Gastrocnemius medialis (tissue), 4 donors: Measurements from ENCODE around the gene EFCAB9. TPM values are rescaled to one million over a fixed set of nuclear protein-coding genes. Genes with fewer than 3 reads are reported as not detected.

Source experiments
- ATAC-seq, 2 donors: fragments of 150-250 bp; one replicate each; pipeline ENCODE4 v1.9.1; 2016
- DNase-seq, 2 donors: peaks; one replicate each; pipeline ENCODE4 v3.0.0-alpha.2; 2019
- H3K27ac ChIP-seq, 4 donors: fragments of 200-600 bp; sonication (generic); 1 replicate in 1 of 4; 2 replicates in 3 of 4; pipeline ENCODE4 v1.5.1; 2016 to 2018; ENCODE audit warnings: mild to moderate bottlenecking in 2 of 4, moderate library complexity in 1 of 4
- H3K27me3 ChIP-seq, 3 donors: fragments of 200-600 bp; sonication (generic) in 2 of 3; 1 replicate in 1 of 3; 2 replicates in 2 of 3; pipeline versions ENCODE4 v1.5.1 to v1.6.0; 2016 to 2019; ENCODE audit warnings: mild to moderate bottlenecking in 1 of 3, moderate library complexity in 1 of 3
- H3K36me3 ChIP-seq, 2 donors: fragments of 200-600 bp; sonication (generic) in 1 of 2; one replicate each; pipeline ENCODE4 v1.5.1; 2017 to 2018
- H3K4me1 ChIP-seq, 2 donors: fragments of 200-600 bp; sonication (generic) in 1 of 2; one replicate each; pipeline ENCODE4 v1.5.1; 2016 to 2017; ENCODE audit warnings: mild to moderate bottlenecking in 2 of 2
- H3K4me3 ChIP-seq, 4 donors: fragments of 200-600 bp; sonication (generic) in 3 of 4; 1 replicate in 1 of 4; 2 replicates in 3 of 4; pipeline ENCODE4 v1.5.1; 2016 to 2019; ENCODE audit warnings: mild to moderate bottlenecking in 2 of 4
- H3K9me3 ChIP-seq, 3 donors: fragments of 200-600 bp; sonication (generic) in 2 of 3; 1 replicate in 1 of 3; 2 replicates in 2 of 3; pipeline ENCODE4 v1.5.1; 2016 to 2019
- POLR2A ChIP-seq, 2 donors: fragments of 450-650 bp; IDR thresholded peaks; one replicate each; pipeline ENCODE4 v1.6.1; 2017; ENCODE audit warnings: antibody characterized with exemption in 2 of 2, mild to moderate bottlenecking in 2 of 2, moderate library complexity in 2 of 2
- in situ Hi-C, 4 donors: fragments of 200-750 bp; cut with MboI; loops; one replicate each; pipeline versions ENCODE4 v1.15.0 to v1.8.0; 2017; ENCODE audit warnings: low sequenced_read_pairs in 4 of 4
- intact Hi-C: fragments of 100-400 bp; cut with DNase I; formaldehyde crosslinking; loops from one replicate; pipeline ENCODE4 v1.15.1; 2023; ENCODE audit warnings: low total_unique reads
- total RNA-seq, 4 donors: library from RNA; depleted of rRNA; stranded (reverse); fragments of >200 nt; gene quantifications; one replicate each; pipeline versions ENCODE4 v1.1.0 to v1.2.3, GENCODE V29; 2016
- TF ChIP-seq, protein P1 (sequence below), 5 experiments: fragments of 450-650 bp in 3 of 5; fragments of 200-600 bp in 2 of 5; sonication (generic) in 2 of 5; IDR thresholded peaks in 4 of 5; conservative IDR thresholded peaks in 1 of 5; 1 replicate in 4 of 5; 2 replicates in 1 of 5; pipeline ENCODE4 v1.5.1; 2016 to 2019; ENCODE audit warnings: antibody characterized with exemption in 5 of 5, mild to moderate bottlenecking in 3 of 5, moderate library complexity in 3 of 5

Gene EFCAB9
- not detected for total RNA-seq

DNA sequence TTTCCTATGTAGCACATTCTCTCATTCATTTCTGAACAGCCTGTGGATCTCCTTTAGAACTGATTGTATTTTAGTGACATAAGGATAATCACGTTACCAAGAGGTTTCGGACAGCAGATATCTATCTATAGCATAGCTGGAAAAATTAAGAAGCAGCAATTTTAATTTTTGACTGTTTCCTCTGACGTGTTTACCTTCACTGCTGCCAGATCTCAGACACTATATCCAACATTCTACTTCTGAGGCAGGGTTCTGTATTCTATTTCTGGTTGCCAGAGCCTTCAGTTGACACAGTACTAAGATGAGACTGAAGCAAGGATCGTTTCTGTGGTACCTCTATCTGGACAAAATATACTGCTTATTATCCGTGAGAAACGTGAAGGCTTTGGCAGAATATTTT is at the start of gene EFCAB9:
TSS of gene EFCAB9 (plus strand) at position 301 of the 400 bp plus-strand sequence. CDS start at position 302, 1 bp downstream.
- no peak for TF ChIP-seq POLR2A (IDR thresholded peaks at IDR 0.05)
- TF ChIP-seq, protein P1, sequence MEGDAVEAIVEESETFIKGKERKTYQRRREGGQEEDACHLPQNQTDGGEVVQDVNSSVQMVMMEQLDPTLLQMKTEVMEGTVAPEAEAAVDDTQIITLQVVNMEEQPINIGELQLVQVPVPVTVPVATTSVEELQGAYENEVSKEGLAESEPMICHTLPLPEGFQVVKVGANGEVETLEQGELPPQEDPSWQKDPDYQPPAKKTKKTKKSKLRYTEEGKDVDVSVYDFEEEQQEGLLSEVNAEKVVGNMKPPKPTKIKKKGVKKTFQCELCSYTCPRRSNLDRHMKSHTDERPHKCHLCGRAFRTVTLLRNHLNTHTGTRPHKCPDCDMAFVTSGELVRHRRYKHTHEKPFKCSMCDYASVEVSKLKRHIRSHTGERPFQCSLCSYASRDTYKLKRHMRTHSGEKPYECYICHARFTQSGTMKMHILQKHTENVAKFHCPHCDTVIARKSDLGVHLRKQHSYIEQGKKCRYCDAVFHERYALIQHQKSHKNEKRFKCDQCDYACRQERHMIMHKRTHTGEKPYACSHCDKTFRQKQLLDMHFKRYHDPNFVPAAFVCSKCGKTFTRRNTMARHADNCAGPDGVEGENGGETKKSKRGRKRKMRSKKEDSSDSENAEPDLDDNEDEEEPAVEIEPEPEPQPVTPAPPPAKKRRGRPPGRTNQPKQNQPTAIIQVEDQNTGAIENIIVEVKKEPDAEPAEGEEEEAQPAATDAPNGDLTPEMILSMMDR (IDR thresholded peaks at IDR 0.05 in 4 of 5, conservative IDR thresholded peaks at IDR 0.05 in 1 of 5): no peak
- Histone ChIP-seq H3K36me3 (no peaks in the 10 kb centered on the region), H3K4me1 (peaks cover 0 to under 1% of the 10 kb centered on the region in 2 donors), H3K27me3 (no peaks in the 10 kb centered on the region), H3K4me3 (no peak within 1 kb of the TSS), H3K27ac (no peak within 1 kb of the TSS), H3K9me3 (no peaks in the 10 kb centered on the region)
- intact Hi-C loops (no loop called here), in situ Hi-C loops (loop anchor here in 3 of 4 donors (5.0 to 25.0 kb wide), 5 partner anchors 82 to 101 kb away; partner anchors contain the start of gene UBTD2 (in 1 of the 3))
- ATAC-seq: no peak
- no peak for DNase-seq

DNA sequence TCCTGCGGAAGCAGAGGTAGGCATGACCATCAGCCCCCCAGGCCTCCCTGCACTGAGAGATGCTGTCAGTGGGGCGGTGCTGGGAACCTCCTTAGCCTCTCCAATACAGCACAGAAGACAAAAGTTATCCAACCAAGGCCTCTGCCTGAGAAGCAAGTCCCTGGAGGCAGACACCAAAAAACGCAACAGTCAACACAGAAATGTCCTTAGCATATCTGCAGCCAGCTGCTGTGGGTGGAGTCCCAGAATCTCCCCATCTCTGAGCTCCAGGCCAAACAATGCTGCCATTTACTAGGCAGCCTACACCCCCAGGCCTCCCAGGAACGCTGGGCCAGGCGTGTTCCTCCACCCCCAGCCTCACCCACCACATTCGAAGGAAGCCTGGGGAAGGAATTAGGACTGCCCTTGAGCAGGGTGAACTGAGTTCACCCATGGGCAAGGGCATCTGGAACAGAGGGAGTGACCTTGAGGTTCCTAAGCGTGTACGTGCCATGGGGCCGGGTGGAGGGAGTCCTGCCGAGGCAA is 49.6 kb upstream of the EFCAB9 start:
- H3K4me1 ChIP-seq: no peaks in the 10 kb centered on the region
- DNase-seq: no peak
- in situ Hi-C loops: no loop called here

DNA sequence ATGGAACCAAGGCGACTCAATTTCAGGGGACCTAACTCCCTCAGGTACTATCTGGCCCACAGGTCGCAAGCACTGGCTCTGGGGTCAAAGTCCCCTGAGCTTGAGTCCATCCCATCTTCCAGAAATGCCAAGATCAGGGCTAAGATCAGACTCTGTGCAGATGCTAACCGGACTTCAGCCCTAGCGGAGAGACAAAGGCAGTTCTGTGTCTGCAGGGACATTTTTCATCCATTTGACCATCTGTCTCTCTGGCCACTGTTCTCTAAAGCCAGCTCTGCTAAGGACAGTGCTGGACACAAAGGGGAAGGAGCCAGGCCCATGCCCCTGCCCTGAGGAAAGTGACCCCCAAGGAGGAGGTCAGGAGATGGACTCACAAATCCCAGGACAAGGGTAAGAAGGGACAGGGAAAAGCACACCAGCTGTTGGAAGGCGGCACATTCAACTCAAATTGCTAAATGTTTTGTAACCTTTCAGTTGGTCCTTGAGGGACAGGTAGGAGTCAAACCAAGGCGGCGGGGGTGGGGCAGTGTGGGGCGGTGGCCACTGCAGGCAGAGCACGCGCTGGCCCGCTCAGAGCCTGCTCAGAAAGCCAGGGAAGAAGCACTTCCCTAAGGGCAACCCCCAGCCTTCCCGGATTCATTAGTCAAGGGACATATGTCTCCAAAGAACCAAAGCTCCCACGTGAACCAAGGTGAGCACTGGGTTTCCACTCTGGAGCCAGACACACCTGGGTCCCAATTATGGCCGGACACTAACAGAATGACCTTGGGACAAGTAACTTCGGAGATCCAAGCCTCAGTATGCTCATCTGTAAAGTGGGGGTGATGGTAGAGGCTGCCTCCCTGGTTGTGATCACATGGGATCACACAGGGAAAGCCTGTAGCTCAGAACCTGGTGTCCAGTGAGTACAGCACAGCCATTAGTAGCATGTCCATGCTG is 48.8 kb upstream of the EFCAB9 start:
- in situ Hi-C loops (no loop called here), intact Hi-C loops (no loop called here)
- no peaks in the 10 kb centered on the region for H3K4me1 ChIP-seq
- DNase-seq (no peak), ATAC-seq (no peak)
- TF ChIP-seq POLR2A (IDR thresholded peaks at IDR 0.05): no peak
- TF ChIP-seq, protein P1 (IDR thresholded peaks at IDR 0.05 in 4 of 5, conservative IDR thresholded peaks at IDR 0.05 in 1 of 5): no peak
- no peaks in the 10 kb centered on the region for H3K27me3 ChIP-seq
- H3K36me3 ChIP-seq: no peaks in the 10 kb centered on the region
- peak overlapping the region in 1 of 4 donors; percentile 6 for H3K27ac ChIP-seq
- no peak overlapping the region for H3K4me3 ChIP-seq
- H3K9me3 ChIP-seq: no peaks in the 10 kb centered on the region

More for the DNA sequence above, 49.6 kb upstream of the EFCAB9 start:
- Histone ChIP-seq H3K9me3 (no peaks in the 10 kb centered on the region), H3K27ac (peak overlapping the region in 2 of 4 donors; percentile 6 to 18), H3K27me3 (no peaks in the 10 kb centered on the region), H3K36me3 (no peaks in the 10 kb centered on the region), H3K4me3 (no peak overlapping the region)
- intact Hi-C loops: no loop called here
- no peak for TF ChIP-seq POLR2A (IDR thresholded peaks at IDR 0.05)
- TF ChIP-seq, protein P1 (IDR thresholded peaks at IDR 0.05 in 4 of 5, conservative IDR thresholded peaks at IDR 0.05 in 1 of 5): no peak
- ATAC-seq: no peak

DNA sequence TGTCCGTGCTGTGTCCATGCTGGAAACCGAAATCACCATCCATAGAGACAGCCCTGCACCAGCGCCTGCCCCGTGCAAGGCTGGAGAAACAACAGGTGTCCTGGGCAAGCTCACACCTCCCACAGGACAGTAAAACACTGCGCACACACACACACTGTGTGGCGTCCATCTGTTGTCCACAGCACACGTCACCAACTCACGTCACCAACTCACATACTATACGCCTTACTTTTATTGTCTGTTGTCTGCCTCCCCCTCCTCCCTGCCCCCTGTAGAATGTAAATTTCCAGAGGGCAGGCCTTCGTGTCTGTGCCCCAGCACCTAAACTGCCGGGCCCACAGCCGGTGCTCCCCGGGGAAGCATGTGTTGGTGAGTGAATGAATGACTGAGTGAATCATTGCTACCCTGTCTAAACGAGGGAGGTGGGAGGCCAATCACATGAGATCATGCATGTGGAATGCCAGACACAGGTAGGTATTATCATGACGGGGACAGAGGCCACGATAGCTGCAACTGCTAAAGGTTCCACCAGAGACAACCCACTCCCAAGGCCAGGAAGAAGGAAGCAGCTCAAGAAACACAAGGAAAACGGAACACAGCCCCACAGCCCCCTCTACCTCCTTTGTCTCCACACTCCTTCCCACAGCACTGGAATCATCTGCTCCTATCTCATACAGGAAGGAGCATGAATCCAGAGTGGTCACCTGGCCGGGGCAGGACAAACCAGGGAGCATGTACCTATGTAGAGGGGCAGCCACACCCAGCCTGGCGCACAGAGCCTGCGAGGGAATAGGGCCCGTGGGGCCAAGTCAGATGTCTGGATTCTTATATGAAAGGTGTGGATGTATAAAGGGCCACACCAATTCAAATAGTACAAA is 47.9 kb upstream of the EFCAB9 start:
- Histone ChIP-seq H3K36me3 (no peaks in the 10 kb centered on the region), H3K9me3 (no peaks in the 10 kb centered on the region), H3K4me1 (no peaks in the 10 kb centered on the region), H3K4me3 (no peak overlapping the region), H3K27ac (no peak overlapping the region), H3K27me3 (no peaks in the 10 kb centered on the region)
- DNase-seq (no peak), ATAC-seq (no peak)
- intact Hi-C loops: no loop called here
- TF ChIP-seq, protein P1 (IDR thresholded peaks at IDR 0.05 in 4 of 5, conservative IDR thresholded peaks at IDR 0.05 in 1 of 5): no peak
- no peak for TF ChIP-seq POLR2A (IDR thresholded peaks at IDR 0.05)
- in situ Hi-C loops: no loop called here
